Mesothelial cell of epicardium (in vitro differentiated cells): ENCODE measurements around the gene SORCS1. TPM values are rescaled to one million over a fixed set of nuclear protein-coding genes. Genes with fewer than 3 reads are reported as not detected.

Experiments
- DNase-seq, 2 experiments: peaks; one replicate each; pipeline ENCODE4 v3.0.0; 2021; ENCODE audit warnings: low spot score in 2 of 2; ENCODE audit not compliant: unreplicated experiment in 2 of 2
- H3K27ac Mint-ChIP-seq: 2 replicates; pipeline ENCODE4 v1.8.0; 2021; ENCODE audit warnings: mixed read lengths
- H3K27me3 Mint-ChIP-seq: 2 replicates; pipeline ENCODE4 v1.8.0; 2021; ENCODE audit warnings: low read depth, mixed read lengths
- H3K36me3 Mint-ChIP-seq: 2 replicates; pipeline ENCODE4 v1.8.0; 2021; ENCODE audit warnings: mixed read lengths
- H3K4me1 Mint-ChIP-seq: 2 replicates; pipeline ENCODE4 v1.8.0; 2021; ENCODE audit warnings: mixed read lengths
- H3K4me3 Mint-ChIP-seq: 2 replicates; pipeline ENCODE4 v1.8.0; 2021; ENCODE audit warnings: mild to moderate bottlenecking, moderate library complexity, mixed read lengths
- H3K9me3 Mint-ChIP-seq: 2 replicates; pipeline ENCODE4 v1.8.0; 2021; ENCODE audit warnings: mixed read lengths
- CTCF ChIP-seq: fragments of 200-600 bp; sonication (generic); IDR thresholded peaks from one replicate; pipeline ENCODE4 v1.5.0; 2021; ENCODE audit warnings: antibody characterized with exemption; ENCODE audit not compliant: unreplicated experiment
- total RNA-seq: library from RNA; stranded (reverse); gene quantifications from 3 replicates; pipeline ENCODE4 v1.2.1, GENCODE V29; 2021

SORCS1 gene
- total RNA-seq, 1 donor from 2014 or later, result 0.78 TPM

DNA sequence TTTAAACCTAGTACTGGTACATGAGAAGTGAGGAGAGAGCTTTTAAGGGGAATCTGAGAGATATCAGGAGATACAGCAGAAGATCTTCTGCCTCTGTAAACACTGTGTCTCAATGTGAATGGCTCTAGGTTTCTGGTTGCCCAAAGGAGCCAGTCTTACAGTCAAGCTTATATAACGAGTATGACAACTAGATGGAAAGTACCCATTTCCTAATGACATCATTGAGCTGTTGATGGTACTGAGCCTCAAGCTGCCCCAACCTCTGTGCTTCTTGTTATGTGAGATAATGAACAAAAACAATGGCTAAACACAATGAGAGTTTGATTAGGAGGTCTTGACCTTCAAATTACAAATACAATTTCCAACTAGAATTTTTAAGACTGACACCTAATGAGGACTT, 451.5 kb downstream of the SORCS1 start:
- peaks cover 17% of the 10 kb centered on the region for H3K27me3 Mint-ChIP-seq
- H3K27ac Mint-ChIP-seq, result no peak overlapping the region
- DNase-seq, result no peak
- H3K36me3 Mint-ChIP-seq, result no peaks in the 10 kb centered on the region
- H3K4me1 Mint-ChIP-seq, result peaks cover 2% of the 10 kb centered on the region
- no peaks in the 10 kb centered on the region for H3K9me3 Mint-ChIP-seq
- H3K4me3 Mint-ChIP-seq, result no peak overlapping the region
- TF ChIP-seq CTCF, result no peak

DNA sequence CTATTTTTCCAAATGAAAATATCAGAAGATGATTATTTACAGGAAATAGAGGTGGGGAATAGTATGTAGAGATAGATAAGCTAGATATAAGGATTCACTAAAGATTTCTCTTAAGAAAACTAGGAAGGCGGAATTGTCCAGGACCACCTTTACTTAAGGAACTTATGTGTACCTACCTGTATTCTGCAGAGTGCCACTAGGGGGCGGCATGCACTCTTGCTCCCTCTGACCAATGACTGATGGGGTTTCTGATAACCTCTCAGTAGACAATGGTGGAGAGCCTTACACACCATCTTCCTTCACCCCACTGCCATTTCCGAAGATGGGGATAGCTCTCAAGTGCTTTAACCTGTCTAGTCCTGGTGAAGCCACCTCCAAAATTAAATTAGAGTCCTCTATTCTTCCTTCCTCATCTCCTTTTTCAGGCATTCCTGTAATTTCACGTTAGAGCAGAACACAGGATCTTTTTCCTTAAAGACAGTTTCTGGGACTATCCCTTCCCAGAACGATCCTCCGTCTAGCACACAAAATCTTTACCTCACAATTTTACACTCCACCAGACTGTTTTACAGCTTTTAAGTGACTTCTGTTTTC, 453.1 kb downstream of the SORCS1 start:
- H3K4me3 Mint-ChIP-seq, result no peak overlapping the region

DNA sequence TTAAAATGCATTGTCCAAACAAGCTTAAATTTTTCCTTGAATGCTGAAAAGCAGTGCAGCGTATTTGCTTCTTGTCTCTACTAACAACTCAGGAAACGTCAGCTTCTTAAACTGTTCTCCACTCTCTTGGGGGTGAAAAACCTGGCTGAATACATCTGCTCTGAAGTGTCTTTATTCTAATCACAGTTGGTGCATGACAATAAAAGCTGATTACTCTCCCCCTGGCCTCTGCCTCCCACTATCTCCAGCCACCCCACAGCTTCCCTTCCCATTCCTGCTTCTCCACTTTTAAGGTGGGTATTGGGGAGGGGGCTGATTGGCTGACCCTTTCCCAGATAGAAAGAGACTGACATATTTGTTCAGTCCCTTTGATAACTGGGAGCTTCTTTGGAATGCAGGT, 456.0 kb downstream of the SORCS1 start:
- H3K9me3 Mint-ChIP-seq, result no peaks in the 10 kb centered on the region
- no peak for TF ChIP-seq CTCF
- no peak overlapping the region for H3K27ac Mint-ChIP-seq
- H3K27me3 Mint-ChIP-seq, result peaks cover 33% of the 10 kb centered on the region
- H3K36me3 Mint-ChIP-seq, result no peaks in the 10 kb centered on the region
- no peak overlapping the region for H3K4me3 Mint-ChIP-seq
- no peaks in the 10 kb centered on the region for H3K4me1 Mint-ChIP-seq
- DNase-seq, result no peak

More for the DNA sequence above, 453.1 kb downstream of the SORCS1 start:
- peaks cover 21% of the 10 kb centered on the region for H3K27me3 Mint-ChIP-seq
- peak; percentile 73 for TF ChIP-seq CTCF
- no peak overlapping the region for H3K27ac Mint-ChIP-seq
- DNase-seq, result peak in 1 of 2 experiments; percentile 40
- H3K36me3 Mint-ChIP-seq, result no peaks in the 10 kb centered on the region
- H3K9me3 Mint-ChIP-seq, result no peaks in the 10 kb centered on the region
- H3K4me1 Mint-ChIP-seq, result peaks cover under 1% of the 10 kb centered on the region

DNA sequence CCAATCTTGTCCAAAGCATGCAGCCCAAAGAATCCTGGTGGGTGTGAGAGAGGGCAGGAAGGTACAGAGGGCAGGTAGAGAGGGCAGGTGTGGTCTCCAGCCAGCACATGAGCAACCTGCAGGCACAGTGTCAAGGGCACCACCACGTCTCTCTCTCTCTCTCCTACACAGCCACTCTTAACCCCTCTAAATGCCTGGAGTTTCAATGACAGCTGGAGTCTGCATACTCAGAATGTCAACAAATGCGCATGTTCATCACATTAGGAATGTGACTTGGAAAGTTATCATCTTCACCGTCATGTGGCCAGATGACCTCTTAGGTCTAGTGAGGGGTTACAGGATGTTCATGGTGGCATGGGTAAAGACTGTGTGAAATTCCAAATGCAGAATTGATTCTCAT, 456.8 kb downstream of the SORCS1 start:
- Mint-ChIP-seq H3K36me3 (no peaks in the 10 kb centered on the region), H3K4me3 (no peak overlapping the region), H3K27ac (no peak overlapping the region), H3K27me3 (peaks cover 37% of the 10 kb centered on the region), H3K9me3 (no peaks in the 10 kb centered on the region), H3K4me1 (no peaks in the 10 kb centered on the region)
- TF ChIP-seq CTCF, result no peak
- DNase-seq, result no peak

DNA sequence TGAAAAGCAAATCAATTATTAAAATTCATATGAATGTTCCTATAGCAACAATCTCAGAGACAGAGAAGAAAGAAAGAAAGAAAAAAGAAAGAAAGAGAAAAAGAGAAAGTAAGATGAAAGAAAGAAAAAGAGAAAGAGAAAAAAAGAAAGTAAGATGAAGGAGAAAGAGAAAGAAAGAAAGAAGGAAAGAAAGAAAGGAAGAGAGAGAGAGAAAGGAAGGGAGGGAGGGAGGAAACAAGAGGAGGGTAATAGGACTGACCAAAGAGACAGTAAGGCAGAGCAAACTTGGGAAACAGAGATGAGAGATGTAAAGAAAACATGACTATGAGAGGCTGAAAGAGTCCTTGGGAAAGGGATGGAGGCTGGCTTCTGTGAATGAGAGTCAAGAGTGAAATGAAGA, 458.4 kb downstream of the SORCS1 start:
- no peaks in the 10 kb centered on the region for H3K36me3 Mint-ChIP-seq

More for the DNA sequence above, 458.4 kb downstream of the SORCS1 start:
- no peak for DNase-seq
- no peak overlapping the region for H3K4me3 Mint-ChIP-seq
- H3K9me3 Mint-ChIP-seq, result no peaks in the 10 kb centered on the region
- H3K27me3 Mint-ChIP-seq, result peaks cover 40% of the 10 kb centered on the region
- H3K27ac Mint-ChIP-seq, result no peak overlapping the region
- no peak for TF ChIP-seq CTCF
- H3K4me1 Mint-ChIP-seq, result no peaks in the 10 kb centered on the region
